NCI-H2171 (cell line): ENCODE results near the gene PBRM1.

Experiments used
- DNase-seq: peaks from one replicate; lab custom pipeline; 2025; lab: John Stamatoyannopoulos, UW

Gene PBRM1

DNA sequence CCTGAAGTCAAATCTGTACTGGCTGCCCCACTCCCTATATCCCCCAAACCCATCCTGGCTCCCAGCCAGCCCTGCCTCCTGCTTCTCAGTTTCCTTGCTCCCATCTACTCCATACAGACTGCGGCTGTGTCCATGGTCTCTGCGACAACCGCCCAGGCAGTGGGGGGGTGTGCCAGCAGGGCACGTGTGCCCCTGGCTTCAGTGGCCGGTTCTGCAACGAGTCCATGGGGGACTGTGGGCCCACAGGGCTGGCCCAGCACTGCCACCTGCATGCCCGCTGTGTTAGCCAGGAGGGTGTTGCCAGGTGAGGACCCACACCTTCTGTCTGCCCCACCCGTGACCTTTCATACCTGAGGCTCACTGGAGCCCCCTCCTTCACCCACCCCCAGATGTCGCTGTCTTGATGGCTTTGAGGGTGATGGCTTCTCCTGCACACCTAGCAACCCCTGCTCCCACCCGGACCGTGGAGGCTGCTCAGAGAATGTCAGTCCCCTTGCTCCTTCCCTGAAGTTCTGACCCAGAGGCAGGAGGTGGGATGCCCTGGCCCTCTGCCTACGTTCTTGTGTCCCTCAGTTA, 175.9 kb downstream of the PBRM1 start:
- DNase-seq, result no peak

DNA sequence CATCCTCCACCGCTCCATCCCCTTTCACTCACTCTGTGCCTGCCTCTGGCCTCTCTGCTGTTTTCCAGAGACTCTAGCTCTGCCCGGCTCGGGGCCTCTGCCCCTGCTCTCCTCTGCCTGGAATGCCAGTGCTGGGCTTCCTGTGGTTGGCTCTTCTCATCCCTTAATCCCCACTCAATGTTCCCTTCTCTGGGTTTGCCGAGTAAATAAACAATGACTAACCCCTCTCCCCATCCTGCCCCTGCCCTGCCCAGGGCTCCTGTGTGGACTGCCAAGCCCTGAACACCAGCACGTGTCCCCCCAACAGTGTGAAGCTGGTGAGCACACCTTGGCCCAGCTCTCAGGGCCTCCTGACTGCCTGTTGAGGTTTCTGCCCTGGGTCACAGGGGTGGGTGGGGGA, 178.4 kb downstream of the PBRM1 start:
- no peak for DNase-seq

DNA sequence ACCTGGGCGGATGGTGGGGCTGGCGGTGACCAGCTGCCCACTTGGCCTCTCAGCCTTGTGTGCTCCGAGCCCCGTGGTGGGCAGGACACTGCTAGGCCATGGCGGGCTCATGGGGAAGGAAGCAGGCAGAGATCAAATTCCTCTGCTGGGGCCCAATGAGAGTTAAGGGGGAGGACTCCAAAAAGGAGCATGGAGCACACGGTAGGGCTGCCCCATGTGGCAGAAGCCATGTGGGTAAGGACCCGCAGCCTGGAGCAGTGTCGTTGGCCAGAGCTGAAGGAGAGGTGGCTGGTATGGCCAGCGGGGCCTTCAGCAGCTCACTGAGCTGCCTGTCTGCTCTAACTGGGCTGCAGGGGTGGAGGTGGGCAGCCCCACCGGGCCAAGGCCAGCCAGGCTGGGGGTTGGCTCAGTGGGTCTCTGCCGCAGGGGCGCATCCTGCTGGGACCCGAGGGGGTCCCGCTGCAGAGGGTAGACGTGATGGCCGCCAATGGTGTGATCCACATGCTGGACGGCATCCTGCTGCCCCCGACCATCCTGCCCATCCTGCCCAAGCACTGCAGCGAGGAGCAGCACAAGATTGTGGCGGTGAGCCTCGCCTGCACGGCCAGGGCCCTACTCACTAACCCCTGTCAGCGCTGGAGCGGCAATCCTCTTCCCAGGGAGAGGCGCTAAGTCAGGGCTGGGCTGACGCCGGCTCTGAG, 179.3 kb downstream of the PBRM1 start:
- DNase-seq, result no peak

DNA sequence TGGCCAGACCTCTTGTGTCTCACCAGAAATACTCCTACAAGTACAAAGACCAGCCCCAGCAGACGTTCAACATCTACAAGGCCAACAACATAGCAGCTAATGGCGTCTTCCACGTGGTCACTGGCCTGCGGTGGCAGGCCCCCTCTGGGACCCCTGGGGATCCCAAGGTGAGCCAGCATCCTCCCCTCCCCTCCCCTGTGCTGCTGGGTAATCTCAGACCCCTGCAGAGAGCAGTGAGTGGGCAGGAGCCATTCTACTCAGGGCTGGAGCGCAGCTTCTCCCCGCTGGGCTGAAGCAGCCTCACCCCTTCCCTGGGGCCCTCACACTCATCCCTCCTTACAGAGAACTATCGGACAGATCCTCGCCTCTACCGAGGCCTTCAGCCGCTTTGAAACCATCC, 180.7 kb downstream of the PBRM1 start:
- no peak for DNase-seq

DNA sequence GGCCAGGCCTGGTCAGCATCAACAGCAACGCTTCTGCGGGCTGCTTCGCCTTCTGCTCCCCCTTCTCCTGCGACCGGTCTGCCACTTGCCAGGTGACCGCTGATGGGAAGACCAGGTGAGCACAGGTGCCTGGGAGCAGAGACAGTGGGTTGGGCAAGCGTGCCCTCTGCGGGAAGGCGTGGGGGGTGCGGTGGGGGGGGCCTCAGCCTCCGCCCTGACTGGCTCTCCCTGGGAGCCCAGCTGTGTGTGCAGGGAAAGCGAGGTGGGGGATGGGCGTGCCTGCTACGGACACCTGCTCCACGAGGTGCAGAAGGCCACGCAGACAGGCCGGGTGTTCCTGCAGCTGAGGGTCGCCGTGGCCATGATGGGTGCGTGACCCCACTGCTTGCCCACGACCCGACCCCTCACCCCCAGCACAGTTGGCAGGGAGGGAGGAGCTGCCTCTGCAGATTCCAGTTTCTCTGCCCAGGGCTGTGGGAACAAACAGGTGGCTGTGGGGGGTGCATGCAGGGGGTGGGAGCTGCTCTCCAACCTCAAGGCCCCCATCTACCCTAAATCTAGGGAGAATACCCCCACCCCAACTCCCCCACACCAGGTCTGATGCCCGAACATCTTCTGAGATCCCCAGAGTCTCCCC, 181.8 kb downstream of the PBRM1 start:
- no peak for DNase-seq

DNA sequence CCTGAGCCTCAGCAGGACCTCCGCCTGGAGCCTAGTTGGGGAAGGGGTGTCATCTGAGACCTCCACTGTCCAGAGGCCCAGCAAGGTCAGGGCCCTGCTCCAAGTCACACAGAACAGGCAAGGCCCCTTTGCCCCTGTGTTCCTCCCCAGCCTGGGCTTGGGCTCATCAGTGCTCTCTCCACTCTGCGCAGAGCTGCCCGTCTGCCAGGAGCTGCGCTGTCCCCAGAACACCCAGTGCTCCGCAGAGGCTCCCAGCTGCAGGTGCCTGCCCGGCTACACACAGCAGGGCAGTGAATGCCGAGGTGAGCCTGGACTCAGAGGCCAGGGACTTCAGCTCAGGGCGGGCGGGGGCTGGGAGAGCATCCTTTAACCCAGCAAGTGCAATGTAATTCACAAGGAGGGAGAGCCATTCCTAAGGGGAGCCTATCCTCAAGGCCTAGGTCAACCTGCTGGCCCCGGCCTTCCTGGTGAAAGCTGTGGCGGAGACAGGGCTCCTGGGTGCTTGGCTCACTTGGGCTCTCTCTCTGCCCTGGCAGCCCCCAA, 182.8 kb downstream of the PBRM1 start:
- no peak for DNase-seq

DNA sequence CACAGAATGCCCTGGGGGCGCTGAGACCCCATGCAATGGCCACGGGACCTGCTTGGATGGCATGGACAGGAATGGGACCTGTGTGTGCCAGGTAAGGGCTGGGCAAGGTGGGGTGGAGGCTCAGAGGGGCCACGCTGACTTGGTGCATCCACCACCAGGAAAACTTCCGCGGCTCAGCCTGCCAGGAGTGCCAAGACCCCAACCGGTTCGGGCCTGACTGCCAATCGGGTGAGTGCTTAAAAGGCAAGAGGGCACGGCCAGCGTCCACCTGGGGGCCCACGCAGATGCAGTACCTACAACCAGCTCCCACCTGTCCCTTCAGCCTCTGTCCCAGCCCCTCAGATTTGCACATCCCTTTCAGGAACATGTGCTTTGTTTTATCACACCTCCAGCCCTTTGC, 183.7 kb downstream of the PBRM1 start:
- no peak for DNase-seq

- DNase-seq, result no peak
These were observed 184.7 kb downstream of the PBRM1 start for GRCh38 chr3:52501046-52501445.

DNA sequence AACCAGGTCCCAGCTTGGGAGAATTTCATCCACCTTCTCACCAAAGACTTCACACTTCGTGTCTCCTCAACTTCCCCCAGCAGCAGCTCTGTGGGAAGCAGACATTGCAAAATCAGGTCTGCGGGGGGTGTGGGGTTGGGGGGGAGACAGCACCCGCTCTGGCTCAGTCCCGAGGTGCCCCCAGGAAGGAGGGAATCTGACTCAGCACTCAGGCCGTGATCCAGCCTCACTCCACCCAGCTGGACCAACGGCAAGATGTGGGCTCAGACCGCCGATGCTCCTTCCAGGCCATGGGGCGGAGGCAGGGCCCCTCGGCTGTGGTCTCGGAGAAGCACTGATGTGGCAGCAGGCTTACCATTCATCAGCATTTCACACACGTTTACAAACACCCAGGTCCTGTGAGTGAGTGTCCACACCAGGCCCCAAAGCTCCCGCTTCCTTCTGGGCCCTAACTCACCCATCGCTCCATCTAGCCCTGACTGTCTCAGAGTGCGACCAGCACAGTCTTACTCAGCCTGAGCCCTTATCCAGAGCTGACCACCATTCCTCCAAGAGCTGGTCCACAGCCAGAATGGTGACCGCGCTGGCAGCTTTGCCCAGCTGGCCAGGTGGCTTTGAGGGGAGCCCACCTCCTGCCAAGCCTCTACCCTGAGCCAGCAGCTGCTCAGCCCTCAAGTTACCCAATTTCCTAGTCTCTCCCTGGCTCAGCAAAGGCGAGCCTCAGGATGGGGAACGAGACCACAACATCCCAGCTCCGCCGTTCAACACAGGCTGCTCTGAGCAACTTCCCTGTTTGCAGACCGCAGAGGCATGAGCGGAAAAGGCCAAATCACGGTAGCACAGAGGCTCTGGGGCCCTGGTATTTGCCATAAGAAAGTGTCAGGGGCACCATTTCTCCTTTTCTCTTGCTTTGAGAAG, 187.3 kb downstream of the PBRM1 start:
- no peak for DNase-seq

DNA sequence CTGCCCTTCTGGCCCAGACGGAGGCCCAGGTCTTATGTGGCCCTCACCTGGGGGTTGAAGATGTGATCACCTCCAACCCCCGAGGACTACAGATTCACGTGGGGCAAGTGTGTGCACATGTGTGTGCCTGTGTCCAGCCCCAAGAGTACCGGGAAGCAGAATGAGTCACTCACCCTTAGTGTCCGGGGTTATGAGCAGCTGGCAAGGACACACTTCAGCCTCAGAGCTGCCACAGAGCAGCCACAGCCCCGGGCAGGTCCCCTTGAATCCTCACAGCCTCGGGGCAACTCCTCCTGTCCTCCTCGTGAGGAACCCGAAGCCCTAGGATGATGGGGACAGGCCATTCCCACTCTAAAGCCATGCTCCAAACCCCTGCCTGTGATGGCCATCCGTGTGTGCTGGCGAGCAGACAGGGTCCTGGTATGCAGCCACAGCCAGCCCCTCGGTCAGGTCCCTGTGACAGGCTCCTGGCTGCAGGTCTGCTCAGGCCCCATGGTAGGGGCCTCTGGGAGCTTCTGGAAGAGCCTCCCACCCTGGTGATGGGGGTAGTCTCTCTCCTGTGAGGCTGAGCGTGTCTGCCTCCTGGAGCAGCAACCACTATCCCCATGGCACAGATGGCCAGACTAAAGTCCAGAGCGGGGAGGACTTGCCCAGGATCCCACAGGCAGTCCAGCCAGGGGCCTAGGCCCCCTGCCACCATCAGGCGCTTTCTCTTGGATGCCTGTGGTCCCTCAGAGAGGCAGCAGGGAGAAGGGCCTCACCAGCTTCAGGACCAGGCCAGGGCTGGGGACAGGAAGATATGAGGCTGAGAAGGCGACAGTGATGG, 189.7 kb downstream of the PBRM1 start:
- DNase-seq, result no peak
